ENCODE data around the gene USP5. TPM values are rescaled to one million over a fixed set of nuclear protein-coding genes. Genes with fewer than 3 reads are reported as not detected.

Gene USP5
- total RNA-seq, 1 donor from 2014 or later = 60.5 TPM

DNA sequence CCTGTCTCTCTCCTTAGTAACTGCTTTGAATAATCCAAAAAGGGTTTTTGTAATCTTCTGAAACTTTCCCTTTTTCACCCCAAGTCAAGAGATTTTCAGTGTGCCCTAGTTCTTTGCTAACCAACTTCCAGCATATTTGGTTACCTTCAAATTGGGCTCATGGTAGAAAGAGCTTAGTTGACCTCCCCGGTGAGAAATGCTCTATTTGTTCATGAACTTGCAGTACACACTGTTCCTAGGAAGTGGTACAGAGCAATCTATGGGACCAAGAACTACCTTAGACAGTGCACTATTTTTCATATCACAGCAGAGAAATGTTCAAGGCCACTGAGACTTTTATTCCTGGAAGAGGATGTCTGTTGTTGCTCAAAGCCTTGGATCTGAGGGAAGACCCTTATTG is 1.7 kb downstream of the USP5 start:
- H3K4me3 ChIP-seq (ENCODE audit: low read depth, low read length) = peak overlapping the region; percentile 97
- DNase-seq (ENCODE audit: low read depth) = no peak
- TF ChIP-seq, protein P1, sequence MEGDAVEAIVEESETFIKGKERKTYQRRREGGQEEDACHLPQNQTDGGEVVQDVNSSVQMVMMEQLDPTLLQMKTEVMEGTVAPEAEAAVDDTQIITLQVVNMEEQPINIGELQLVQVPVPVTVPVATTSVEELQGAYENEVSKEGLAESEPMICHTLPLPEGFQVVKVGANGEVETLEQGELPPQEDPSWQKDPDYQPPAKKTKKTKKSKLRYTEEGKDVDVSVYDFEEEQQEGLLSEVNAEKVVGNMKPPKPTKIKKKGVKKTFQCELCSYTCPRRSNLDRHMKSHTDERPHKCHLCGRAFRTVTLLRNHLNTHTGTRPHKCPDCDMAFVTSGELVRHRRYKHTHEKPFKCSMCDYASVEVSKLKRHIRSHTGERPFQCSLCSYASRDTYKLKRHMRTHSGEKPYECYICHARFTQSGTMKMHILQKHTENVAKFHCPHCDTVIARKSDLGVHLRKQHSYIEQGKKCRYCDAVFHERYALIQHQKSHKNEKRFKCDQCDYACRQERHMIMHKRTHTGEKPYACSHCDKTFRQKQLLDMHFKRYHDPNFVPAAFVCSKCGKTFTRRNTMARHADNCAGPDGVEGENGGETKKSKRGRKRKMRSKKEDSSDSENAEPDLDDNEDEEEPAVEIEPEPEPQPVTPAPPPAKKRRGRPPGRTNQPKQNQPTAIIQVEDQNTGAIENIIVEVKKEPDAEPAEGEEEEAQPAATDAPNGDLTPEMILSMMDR (conservative IDR thresholded peaks at IDR 0.05; ENCODE audit: low read depth, low read length) = no peak

DNA sequence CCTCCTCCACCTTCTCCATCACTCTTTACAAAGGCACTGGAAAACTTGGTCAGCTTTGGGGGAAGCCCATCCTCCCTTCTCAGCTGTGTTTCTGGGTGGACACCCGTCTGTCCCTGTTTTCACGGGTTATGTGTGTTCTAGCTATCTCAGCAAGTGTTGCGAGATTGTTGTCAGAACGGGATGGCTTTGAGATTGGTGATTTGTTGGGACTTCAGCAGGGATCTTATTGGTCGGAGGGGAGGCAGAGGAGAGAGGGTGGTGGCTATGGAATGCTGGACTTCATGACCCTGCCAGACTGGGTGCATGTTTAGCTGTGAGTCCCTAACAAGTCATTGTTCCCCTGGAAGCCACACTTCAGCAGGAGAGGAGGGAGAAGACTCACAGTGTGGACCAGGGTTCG is 2.1 kb downstream of the USP5 start:
- H3K4me3 ChIP-seq (ENCODE audit: low read depth, low read length) = no peak overlapping the region
- TF ChIP-seq, protein P1 (conservative IDR thresholded peaks at IDR 0.05; ENCODE audit: low read depth, low read length) = no peak
- DNase-seq (ENCODE audit: low read depth) = no peak

DNA sequence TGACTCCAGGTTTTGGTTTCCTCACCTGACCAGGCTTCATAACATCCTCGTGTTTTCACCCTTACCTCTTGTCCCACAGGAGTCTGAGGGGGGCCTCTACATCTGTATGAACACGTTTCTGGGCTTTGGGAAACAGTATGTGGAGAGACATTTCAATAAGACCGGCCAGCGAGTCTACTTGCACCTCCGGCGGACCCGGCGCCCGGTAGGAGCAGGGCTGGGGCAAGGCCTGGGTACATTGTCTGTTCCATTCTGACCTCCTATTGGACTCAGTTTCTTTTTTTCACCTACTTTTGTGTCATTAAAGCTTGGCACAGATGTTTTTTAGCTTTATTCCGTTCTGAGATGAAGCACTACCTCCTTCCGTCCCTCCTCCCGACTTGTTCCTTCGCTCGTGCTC is 3.4 kb downstream of the USP5 start:
- TF ChIP-seq, protein P1 (conservative IDR thresholded peaks at IDR 0.05; ENCODE audit: low read depth, low read length) = no peak

DNA sequence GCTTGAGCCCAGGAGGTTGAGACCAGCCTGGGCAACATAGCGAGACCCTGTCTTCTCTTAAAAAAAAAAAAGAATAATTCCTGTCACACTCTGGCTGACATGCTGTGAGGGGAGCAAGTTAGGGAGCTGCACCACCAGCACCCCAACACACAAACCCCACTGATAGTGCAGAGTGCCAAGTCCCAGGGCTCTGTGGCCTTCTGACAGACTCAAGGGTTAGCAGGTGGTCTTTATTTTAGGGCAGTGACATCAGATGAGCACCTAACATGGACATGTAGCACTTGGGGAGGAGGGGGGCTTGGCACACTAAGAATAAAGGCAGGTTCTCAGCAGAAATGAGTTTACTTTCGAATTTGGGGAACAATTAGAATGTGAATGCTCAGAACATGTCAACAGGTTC is 6.8 kb downstream of the USP5 start:
- TF ChIP-seq, protein P1 (conservative IDR thresholded peaks at IDR 0.05; ENCODE audit: low read depth, low read length) = no peak
- no peak overlapping the region for H3K4me3 ChIP-seq (ENCODE audit: low read depth, low read length)
- DNase-seq (ENCODE audit: low read depth) = no peak

More for the DNA sequence above, 3.4 kb downstream of the USP5 start:
- no peak overlapping the region for H3K4me3 ChIP-seq (ENCODE audit: low read depth, low read length)
- no peak for DNase-seq (ENCODE audit: low read depth)

DNA sequence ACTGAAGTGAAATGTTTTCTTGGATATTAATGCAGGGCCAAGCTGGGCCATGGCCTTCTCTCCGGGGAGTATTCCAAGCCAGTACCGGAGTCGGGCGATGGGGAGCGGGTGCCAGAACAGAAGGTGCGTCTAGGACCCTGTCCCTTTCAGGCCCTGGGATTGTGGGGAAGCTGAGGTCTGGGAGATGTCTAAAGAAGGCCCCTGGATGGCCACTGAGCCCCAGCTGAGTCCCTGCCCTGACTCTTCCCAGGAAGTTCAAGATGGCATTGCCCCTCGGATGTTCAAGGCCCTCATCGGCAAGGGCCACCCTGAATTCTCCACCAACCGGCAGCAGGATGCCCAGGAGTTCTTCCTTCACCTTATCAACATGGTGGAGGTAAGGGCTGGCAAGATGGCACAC is 8.2 kb downstream of the USP5 start:
- DNase-seq (ENCODE audit: low read depth) = no peak
- H3K4me3 ChIP-seq (ENCODE audit: low read depth, low read length) = no peak overlapping the region
- TF ChIP-seq, protein P1 (conservative IDR thresholded peaks at IDR 0.05; ENCODE audit: low read depth, low read length) = no peak

DNA sequence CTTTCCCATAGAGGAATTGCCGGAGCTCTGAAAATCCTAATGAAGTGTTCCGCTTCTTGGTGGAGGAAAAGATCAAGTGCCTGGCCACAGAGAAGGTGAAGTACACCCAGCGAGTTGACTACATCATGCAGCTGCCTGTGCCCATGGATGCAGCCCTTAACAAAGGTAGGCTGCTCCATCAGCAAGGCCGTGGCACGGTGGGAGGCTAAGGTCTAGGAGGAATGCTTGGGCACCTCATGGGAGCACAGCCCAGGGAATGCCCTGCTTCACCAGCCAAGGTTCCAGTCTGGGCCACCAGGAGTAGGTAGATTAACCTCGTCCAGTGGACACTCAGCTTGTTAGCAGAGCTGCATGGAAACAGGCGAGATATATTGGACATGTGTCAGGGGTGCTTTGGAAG is 9.0 kb downstream of the USP5 start:
- TF ChIP-seq, protein P1 (conservative IDR thresholded peaks at IDR 0.05; ENCODE audit: low read depth, low read length) = no peak
- no peak for DNase-seq (ENCODE audit: low read depth)
- no peak overlapping the region for H3K4me3 ChIP-seq (ENCODE audit: low read depth, low read length)

DNA sequence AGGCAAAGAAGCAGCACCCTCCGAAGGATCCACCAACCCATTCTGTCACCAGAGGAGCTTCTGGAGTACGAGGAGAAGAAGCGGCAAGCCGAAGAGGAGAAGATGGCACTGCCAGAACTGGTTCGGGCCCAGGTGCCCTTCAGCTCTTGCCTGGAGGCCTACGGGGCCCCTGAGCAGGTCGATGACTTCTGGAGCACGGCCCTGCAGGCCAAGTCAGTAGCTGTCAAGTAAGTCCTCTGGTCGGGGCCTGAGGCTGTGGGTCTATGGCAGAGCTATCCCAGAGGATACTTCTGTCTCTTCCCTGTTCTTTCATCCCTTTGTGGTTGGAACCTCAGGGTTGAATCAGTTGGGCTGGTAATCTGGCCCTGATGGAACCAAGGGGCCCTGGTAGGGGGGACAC is 9.4 kb downstream of the USP5 start:
- TF ChIP-seq, protein P1 (conservative IDR thresholded peaks at IDR 0.05; ENCODE audit: low read depth, low read length) = no peak
- no peak overlapping the region for H3K4me3 ChIP-seq (ENCODE audit: low read depth, low read length)
- DNase-seq (ENCODE audit: low read depth) = no peak

All from epithelial cell of proximal tubule (primary cell).